Measurements from ENCODE around the gene MESD. TPM values are rescaled to one million over a fixed set of nuclear protein-coding genes. Genes with fewer than 3 reads are reported as not detected.

The MESD gene
- total RNA-seq, 2 donors from 2014 or later: 28.0 to 33.9 TPM

- TF ChIP-seq CTCF (IDR thresholded peaks at IDR 0.05) (no peak), POLR2AphosphoS5 (IDR thresholded peaks at IDR 0.05) (no peak), POLR2A (IDR thresholded peaks at IDR 0.05) (no peak)
- intact Hi-C loops (cut with DNase I): loop anchor here (5.0 kb wide), 1 partner anchor 290 kb away; no protein-coding TSS in a partner anchor
- H3K36me3 ChIP-seq: no peaks in the 10 kb centered on the region
- no peak for DNase-seq (ENCODE audit: low spot score)
- 92% methylated on average over 4 of the region's 4 CpGs for WGBS
- H3K9me3 ChIP-seq: no peaks in the 10 kb centered on the region
- H3K27ac ChIP-seq: no peak overlapping the region
- H3K27me3 ChIP-seq (replicated peaks; ENCODE audit: insufficient read depth): no peaks in the 10 kb centered on the region
- peaks cover 14% of the 10 kb centered on the region for H3K4me1 ChIP-seq (replicated peaks)
- H3K4me3 ChIP-seq: no peak overlapping the region
Measured at GRCh38 chr15:80976851-80977250, 12.8 kb downstream of the MESD start.

GRCh38 chr15:80974914-80975313 is 14.7 kb downstream of the MESD start:
- Histone ChIP-seq H3K36me3 (no peaks in the 10 kb centered on the region), H3K4me3 (no peak overlapping the region), H3K27ac (no peak overlapping the region), H3K9me3 (no peaks in the 10 kb centered on the region), H3K27me3 (replicated peaks; ENCODE audit: insufficient read depth) (no peaks in the 10 kb centered on the region), H3K4me1 (replicated peaks) (peaks cover 14% of the 10 kb centered on the region)
- intact Hi-C loops (cut with DNase I): loop anchor here (5.0 kb wide), 3 partner anchors 198 to 408 kb away; partner anchors contain the start of gene CEMIP
- DNase-seq (ENCODE audit: low spot score): no peak
- TF ChIP-seq CTCF (IDR thresholded peaks at IDR 0.05): no peak
- 93% methylated on average over 4 of the region's 4 CpGs for WGBS

GRCh38 chr15:80972276-80972675 is 17.3 kb downstream of the MESD start:
- Histone ChIP-seq H3K36me3 (no peaks in the 10 kb centered on the region), H3K27ac (no peak overlapping the region), H3K4me1 (replicated peaks) (peaks cover 8% of the 10 kb centered on the region), H3K9me3 (no peaks in the 10 kb centered on the region), H3K27me3 (replicated peaks; ENCODE audit: insufficient read depth) (no peaks in the 10 kb centered on the region), H3K4me3 (no peak overlapping the region)
- no peak for DNase-seq (ENCODE audit: low spot score)
- TF ChIP-seq POLR2A (IDR thresholded peaks at IDR 0.05): no peak
- TF ChIP-seq POLR2AphosphoS5 (IDR thresholded peaks at IDR 0.05): no peak
- TF ChIP-seq CTCF (IDR thresholded peaks at IDR 0.05): no peak
- WGBS: 90% methylated on average over 3 of the region's 3 CpGs
- intact Hi-C loops (cut with DNase I): loop anchor here (5.0 kb wide), 2 partner anchors 195 to 405 kb away; partner anchors contain the start of gene CEMIP

- WGBS: 70% methylated on average over 2 of the region's 2 CpGs
- Histone ChIP-seq H3K36me3 (no peaks in the 10 kb centered on the region), H3K4me3 (no peak overlapping the region), H3K4me1 (replicated peaks) (peaks cover 7% of the 10 kb centered on the region), H3K27me3 (replicated peaks; ENCODE audit: insufficient read depth) (no peaks in the 10 kb centered on the region), H3K27ac (no peak overlapping the region), H3K9me3 (no peaks in the 10 kb centered on the region)
- intact Hi-C loops (cut with DNase I): loop anchor here (2.0 to 5.0 kb wide), 3 partner anchors 194 to 516 kb away; partner anchors contain the start of gene CEMIP
- DNase-seq (ENCODE audit: low spot score): no peak
- no peak for TF ChIP-seq POLR2AphosphoS5 (IDR thresholded peaks at IDR 0.05)
- no peak for TF ChIP-seq POLR2A (IDR thresholded peaks at IDR 0.05)
Measured at GRCh38 chr15:80971143-80971542, 18.5 kb downstream of the MESD start.

- no peak overlapping the region for H3K27ac ChIP-seq
- intact Hi-C loops (cut with DNase I): loop anchor here (2.0 to 5.0 kb wide), 3 partner anchors 193 to 516 kb away; partner anchors contain the start of gene CEMIP
- TF ChIP-seq CTCF (IDR thresholded peaks at IDR 0.05) (no peak), POLR2AphosphoS5 (IDR thresholded peaks at IDR 0.05) (no peak), POLR2A (IDR thresholded peaks at IDR 0.05) (no peak)
- 63% methylated on average over 3 of the region's 3 CpGs for WGBS
- no peak for DNase-seq (ENCODE audit: low spot score)
- H3K4me3 ChIP-seq: no peak overlapping the region
- H3K36me3 ChIP-seq: no peaks in the 10 kb centered on the region
- H3K9me3 ChIP-seq: no peaks in the 10 kb centered on the region
- no peaks in the 10 kb centered on the region for H3K27me3 ChIP-seq (replicated peaks; ENCODE audit: insufficient read depth)
- H3K4me1 ChIP-seq (replicated peaks): peaks cover 4% of the 10 kb centered on the region
Measured at GRCh38 chr15:80970658-80971057, 19.0 kb downstream of the MESD start.
